GM10266 (cell line): ENCODE data around the gene WSCD2.

Experiments
- DNase-seq: peaks from one replicate; pipeline ENCODE4 v3.0.0; 2012; ENCODE audit errors: extremely low spot score
- TF ChIP-seq, protein P1 (sequence below): IDR thresholded peaks from 2 replicates; pipeline ENCODE4 v1.5.1; 2012; ENCODE audit warnings: mild to moderate bottlenecking, low read depth; ENCODE audit not compliant: control insufficient read depth, insufficient read depth; ENCODE audit errors: missing control alignments

Gene WSCD2

DNA sequence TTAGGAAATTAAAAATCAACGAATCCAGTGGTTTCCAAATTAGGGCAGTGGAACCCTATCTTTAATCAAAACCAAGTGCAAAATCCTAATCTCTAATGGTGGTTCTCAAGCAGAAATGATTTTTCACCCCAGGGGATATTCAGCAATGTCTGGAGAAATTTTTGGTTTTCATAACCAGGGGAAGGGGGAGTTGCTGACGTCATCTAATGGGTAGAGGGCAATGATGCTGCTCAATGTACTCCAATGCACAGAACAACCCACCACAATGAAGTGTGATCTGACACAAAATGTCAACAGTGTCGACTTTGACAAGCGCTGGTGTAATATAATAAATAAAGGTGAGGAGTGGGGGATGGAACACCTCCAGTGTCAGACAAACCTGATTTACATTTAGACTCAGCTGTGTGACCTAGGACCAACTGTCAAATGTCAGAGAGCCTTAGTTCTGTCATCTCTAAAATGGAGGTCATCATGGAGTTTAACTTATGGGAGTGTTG, 128.6 kb downstream of the WSCD2 start:
- TF ChIP-seq, protein P1, sequence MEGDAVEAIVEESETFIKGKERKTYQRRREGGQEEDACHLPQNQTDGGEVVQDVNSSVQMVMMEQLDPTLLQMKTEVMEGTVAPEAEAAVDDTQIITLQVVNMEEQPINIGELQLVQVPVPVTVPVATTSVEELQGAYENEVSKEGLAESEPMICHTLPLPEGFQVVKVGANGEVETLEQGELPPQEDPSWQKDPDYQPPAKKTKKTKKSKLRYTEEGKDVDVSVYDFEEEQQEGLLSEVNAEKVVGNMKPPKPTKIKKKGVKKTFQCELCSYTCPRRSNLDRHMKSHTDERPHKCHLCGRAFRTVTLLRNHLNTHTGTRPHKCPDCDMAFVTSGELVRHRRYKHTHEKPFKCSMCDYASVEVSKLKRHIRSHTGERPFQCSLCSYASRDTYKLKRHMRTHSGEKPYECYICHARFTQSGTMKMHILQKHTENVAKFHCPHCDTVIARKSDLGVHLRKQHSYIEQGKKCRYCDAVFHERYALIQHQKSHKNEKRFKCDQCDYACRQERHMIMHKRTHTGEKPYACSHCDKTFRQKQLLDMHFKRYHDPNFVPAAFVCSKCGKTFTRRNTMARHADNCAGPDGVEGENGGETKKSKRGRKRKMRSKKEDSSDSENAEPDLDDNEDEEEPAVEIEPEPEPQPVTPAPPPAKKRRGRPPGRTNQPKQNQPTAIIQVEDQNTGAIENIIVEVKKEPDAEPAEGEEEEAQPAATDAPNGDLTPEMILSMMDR, result no peak
- DNase-seq, result no peak

DNA sequence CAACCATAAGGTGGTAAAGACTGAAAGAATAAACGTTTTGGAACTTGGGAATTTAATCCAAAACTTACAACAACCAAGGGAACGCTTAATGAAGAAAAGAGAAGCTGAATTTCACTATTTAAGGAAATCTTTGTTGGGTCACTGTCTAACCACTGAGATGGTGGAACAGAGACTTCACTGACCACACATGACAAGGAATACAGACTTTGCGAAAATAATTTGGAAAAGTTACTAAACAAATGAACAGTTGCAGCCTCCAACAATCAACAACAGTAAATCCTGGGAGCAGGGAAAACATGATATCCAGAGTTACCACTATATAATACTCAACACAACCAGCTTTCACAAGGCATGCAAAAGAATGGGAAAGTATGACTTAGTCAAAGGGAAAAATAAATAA, 131.0 kb downstream of the WSCD2 start:
- TF ChIP-seq, protein P1, result no peak
- DNase-seq, result no peak

DNA sequence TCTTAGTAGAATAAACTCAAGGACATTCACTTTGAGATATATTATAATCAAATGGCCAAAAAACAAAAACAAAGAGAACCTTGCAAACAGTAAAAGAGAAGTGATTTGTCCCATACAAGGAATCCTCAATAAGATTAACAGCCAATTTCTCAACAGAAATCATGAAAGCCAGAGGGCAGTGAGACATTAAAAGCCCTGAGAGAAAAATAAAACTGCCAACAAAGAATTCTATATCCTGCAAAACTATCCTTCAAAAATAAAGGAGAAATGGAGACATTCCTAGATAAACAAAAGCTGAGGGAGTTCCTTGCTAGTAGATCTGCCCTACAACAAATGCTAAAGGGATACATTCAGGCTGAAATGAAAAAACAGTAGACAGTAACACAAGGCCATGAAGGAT, 131.9 kb downstream of the WSCD2 start:
- no peak for DNase-seq
- TF ChIP-seq, protein P1, result no peak

DNA sequence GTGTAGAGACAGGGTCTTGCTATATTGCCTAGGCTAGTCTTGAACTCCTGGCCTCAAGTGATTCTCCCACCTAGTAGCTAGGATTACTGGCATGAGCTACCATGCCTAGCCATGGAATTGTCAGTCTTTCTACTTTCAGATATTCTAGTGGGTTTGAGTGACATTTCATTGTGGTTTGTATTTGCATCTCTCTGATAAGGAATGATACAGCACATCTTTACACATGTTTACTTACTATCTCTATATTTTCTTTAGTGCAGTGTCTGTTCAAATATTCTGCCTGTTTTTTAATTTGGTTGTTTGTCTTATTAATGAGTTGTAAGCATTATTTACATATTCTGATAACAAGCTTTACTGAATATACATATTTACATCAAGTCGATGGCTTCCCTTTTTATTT, 136.4 kb downstream of the WSCD2 start:
- TF ChIP-seq, protein P1, result no peak
- no peak for DNase-seq

DNA sequence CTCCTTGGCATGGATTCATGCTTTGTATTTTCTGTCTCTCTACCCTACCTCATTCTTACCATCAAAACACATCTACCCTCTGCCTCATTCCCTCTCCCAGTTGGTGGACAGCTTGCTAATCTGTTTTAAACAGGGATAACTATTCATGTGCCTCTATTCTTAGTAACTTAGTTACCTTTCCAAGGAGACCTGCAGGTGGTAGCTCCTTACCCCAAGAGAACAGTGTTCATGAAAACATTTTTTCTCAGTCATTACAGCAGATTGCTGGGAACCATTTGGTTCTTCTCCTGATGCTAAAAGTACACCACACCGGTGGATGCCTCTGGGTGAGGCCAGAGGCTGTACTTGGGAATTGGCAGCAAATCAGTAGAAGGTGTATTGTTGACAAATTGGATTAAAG, 137.0 kb downstream of the WSCD2 start:
- no peak for DNase-seq
- TF ChIP-seq, protein P1, result no peak

GRCh38 chr12:108267450-108267849, 138.4 kb downstream of the WSCD2 start:
- no peak for DNase-seq
- TF ChIP-seq, protein P1, result no peak

DNA sequence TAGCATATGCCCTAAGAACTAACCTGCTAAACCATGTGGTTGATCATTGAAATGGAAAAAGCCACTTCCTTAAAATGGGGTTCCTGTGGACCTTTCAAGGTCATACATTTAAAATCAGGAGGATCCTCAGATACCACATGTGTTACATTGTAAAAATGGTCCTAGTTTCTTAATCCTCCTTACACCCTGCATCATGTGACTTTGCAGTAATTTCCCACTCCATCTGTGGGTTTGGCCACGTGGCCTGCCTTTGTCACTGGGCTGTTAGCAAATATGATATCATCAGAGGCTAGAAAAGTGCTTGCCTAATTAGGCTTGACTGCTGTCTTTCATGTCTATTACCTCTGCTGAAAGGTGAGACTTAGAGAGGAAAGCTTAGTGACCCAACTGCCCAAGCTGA, 139.3 kb downstream of the WSCD2 start:
- TF ChIP-seq, protein P1, result no peak
- no peak for DNase-seq
